T-cell (primary cell): ENCODE measurements around the gene PCIF1. TPM values are rescaled to one million over a fixed set of nuclear protein-coding genes. Genes with fewer than 3 reads are reported as not detected.
A peak's percentile ranks its signal among the peaks of the same experiment; 100 is the strongest.

Experiments
- ATAC-seq, 4 experiments: fragments of 200-7000 bp in 3 of 4; fragments of 150-1000 bp in 1 of 4; cut with Tn5 transposase; replicated peaks in 1 of 4; 1 replicate in 3 of 4; 2 replicates in 1 of 4; pipeline ENCODE4 v1.10.0; 2021; ENCODE audit warnings: moderate library complexity in 3 of 4, mild to moderate bottlenecking in 2 of 4, moderate number of reproducible peaks in 1 of 4
- CTCF ChIA-PET, 2 donors: fragments of 300-600 bp; sonication (Branson Sonifier 250); formaldehyde crosslinking; loops; one replicate each; lab custom pipeline; 2022; ENCODE audit warnings: antibody characterized with exemption in 2 of 2; lab: Charles Lee
- POLR2A ChIA-PET, 2 donors: fragments of 300-600 bp; sonication (Branson Sonifier 250); formaldehyde crosslinking; loops; one replicate each; lab custom pipeline; 2022; ENCODE audit warnings: antibody characterized with exemption in 2 of 2; lab: Charles Lee
- DNase-seq, 35 experiments: peaks; one replicate each; pipeline versions ENCODE4 v3.0.0 to v3.0.0-alpha.2; 2013 to 2023
- H3K27ac ChIP-seq: one replicate; pipeline ENCODE4 v1.5.1; 2013; ENCODE audit warnings: low read length
- H3K27me3 ChIP-seq, 2 experiments: replicated peaks in 1 of 2; 1 replicate in 1 of 2; 2 replicates in 1 of 2; pipeline versions ENCODE4 v1.6.1 to v1.7.0; 2013; ENCODE audit warnings: low read length in 1 of 2, mixed read lengths in 1 of 2; ENCODE audit not compliant: control insufficient read depth in 2 of 2, insufficient read depth in 2 of 2; ENCODE audit errors: extremely low read depth in 1 of 2
- H3K36me3 ChIP-seq, 2 donors: 1 replicate in 1 of 2; 2 replicates in 1 of 2; pipeline versions ENCODE4 v1.6.1 to v1.7.0; 2013; ENCODE audit warnings: low read length in 1 of 2; ENCODE audit not compliant: control insufficient read depth in 2 of 2, insufficient read depth in 1 of 2; ENCODE audit errors: extremely low read depth in 1 of 2
- H3K4me1 ChIP-seq, 2 experiments: 1 replicate in 1 of 2; 2 replicates in 1 of 2; pipeline versions ENCODE4 v1.6.1 to v1.7.0; 2013; ENCODE audit warnings: low read length in 2 of 2, mixed read lengths in 1 of 2; ENCODE audit not compliant: insufficient read depth in 2 of 2, control insufficient read depth in 1 of 2; ENCODE audit errors: extremely low read depth in 1 of 2
- H3K4me3 ChIP-seq, 2 donors: 1 replicate in 1 of 2; 2 replicates in 1 of 2; pipeline versions ENCODE4 v1.5.1 to v1.7.0; 2013; ENCODE audit warnings: mild to moderate bottlenecking in 2 of 2, low read length in 1 of 2, moderate library complexity in 1 of 2; ENCODE audit not compliant: control insufficient read depth in 1 of 2; ENCODE audit errors: extremely low read depth in 1 of 2
- H3K9me3 ChIP-seq: 2 replicates; pipeline ENCODE4 v1.7.0; 2013
- H3K27ac Mint-ChIP-seq, 2 donors: one replicate each; pipeline ENCODE4 v1.8.0; 2020 to 2021; ENCODE audit warnings: mild to moderate bottlenecking in 2 of 2, mixed read lengths in 2 of 2
- H3K27me3 Mint-ChIP-seq, 2 donors: one replicate each; pipeline ENCODE4 v1.8.0; 2021 to 2022; ENCODE audit warnings: mixed read lengths in 2 of 2
- H3K36me3 Mint-ChIP-seq: one replicate; pipeline ENCODE4 v1.8.0; 2021; ENCODE audit warnings: mixed read lengths
- H3K4me1 Mint-ChIP-seq, 3 donors: one replicate each; pipeline ENCODE4 v1.8.0; 2020 to 2022; ENCODE audit warnings: mixed read lengths in 3 of 3, mild to moderate bottlenecking in 1 of 3
- H3K4me3 Mint-ChIP-seq, 3 donors: one replicate each; pipeline ENCODE4 v1.8.0; 2020 to 2022; ENCODE audit warnings: mild to moderate bottlenecking in 3 of 3, mixed read lengths in 3 of 3, moderate library complexity in 3 of 3
- H3K9me3 Mint-ChIP-seq, 3 donors: one replicate each; pipeline ENCODE4 v1.8.0; 2020 to 2022; ENCODE audit warnings: mixed read lengths in 3 of 3
- WGBS: methylation state at CpG from one replicate; pipeline ENCODE4 v1.1.5; 2013; ENCODE audit warnings: missing lambda C conversion rate; ENCODE audit not compliant: insufficient coverage; 5-methylcytosine and 5-hydroxymethylcytosine counted together
- total RNA-seq, 35 experiments: library from RNA in 6 of 35; stranded (reverse) in 6 of 35; fragments of 120-200 nt in 1 of 35; gene quantifications; one replicate each; pipeline versions ENCODE4 v1.2.1 to v1.2.4 and lab custom pipeline; 2013 to 2026

Gene PCIF1
- total RNA-seq, 5 donors from 2014 or later (not counting 1 experiment from before 2014, with no cell fraction given): 74.4 to 78.7 (median 74.6) TPM

DNA sequence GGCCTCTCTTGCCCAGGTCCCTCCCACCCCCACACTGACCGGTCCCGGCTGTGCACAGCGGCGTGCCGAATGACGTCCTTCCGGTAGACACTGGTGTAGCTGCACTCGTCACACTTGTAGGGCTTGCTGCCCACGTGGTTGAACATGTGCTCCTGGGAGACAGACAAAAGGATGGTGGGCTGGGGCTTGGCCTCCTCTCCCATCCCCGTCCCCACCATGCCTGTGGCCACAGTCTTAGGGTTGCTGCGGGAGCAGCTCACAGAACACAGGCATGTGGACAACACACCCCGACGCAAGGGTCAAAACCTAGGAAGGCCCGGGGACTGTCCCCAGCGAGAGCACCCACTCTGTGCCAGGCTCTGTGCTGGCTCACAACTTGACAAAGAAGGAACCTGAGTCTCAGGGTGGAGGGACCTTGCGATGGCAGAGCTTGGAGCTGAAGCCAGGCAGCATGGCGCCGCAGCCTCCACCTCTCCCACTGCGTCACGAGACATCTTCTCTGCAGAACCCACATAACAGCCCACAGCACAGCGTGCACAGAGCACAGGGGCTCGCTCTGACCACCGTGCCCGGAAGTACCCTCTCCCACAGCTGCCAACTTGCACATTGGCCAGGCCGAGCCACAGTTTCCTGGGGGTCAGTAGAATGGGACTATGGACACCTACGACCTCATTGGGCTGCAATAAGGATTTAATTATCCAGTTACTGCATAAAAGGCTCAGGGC lies 27.7 kb downstream of the PCIF1 start:
- CTCF ChIA-PET: interaction anchor here (0.6 to 2.1 kb wide), 8 partner anchors 8 to 164 kb away, joined by 3 to 8 read pairs (median 4); no protein-coding TSS in a partner anchor
- H3K9me3 Mint-ChIP-seq: no peaks in the 10 kb centered on the region
- Histone ChIP-seq H3K4me1 (no peaks in the 10 kb centered on the region), H3K36me3 (peaks cover 48 to 92% of the 10 kb centered on the region in 2 donors), H3K9me3 (no peaks in the 10 kb centered on the region), H3K27ac (no peak overlapping the region), H3K27me3 (no peaks in the 10 kb centered on the region), H3K4me3 (no peak overlapping the region)
- no peak overlapping the region for H3K4me3 Mint-ChIP-seq
- no peak for DNase-seq
- ATAC-seq: no peak
- 95% methylated on average over 18 of the region's 26 CpGs for WGBS
- H3K36me3 Mint-ChIP-seq: peaks cover 51% of the 10 kb centered on the region
- H3K4me1 Mint-ChIP-seq: peaks cover 0 to 5% (median 2%) of the 10 kb centered on the region in 3 donors
- H3K27ac Mint-ChIP-seq: no peak overlapping the region
- POLR2A ChIA-PET: interaction anchor here in 1 of 2 donors (0.5 to 1.3 kb wide), 4 partner anchors 8 to 1294 kb away, joined by 3 to 5 read pairs (median 4); no protein-coding TSS in a partner anchor
- no peaks in the 10 kb centered on the region for H3K27me3 Mint-ChIP-seq

DNA sequence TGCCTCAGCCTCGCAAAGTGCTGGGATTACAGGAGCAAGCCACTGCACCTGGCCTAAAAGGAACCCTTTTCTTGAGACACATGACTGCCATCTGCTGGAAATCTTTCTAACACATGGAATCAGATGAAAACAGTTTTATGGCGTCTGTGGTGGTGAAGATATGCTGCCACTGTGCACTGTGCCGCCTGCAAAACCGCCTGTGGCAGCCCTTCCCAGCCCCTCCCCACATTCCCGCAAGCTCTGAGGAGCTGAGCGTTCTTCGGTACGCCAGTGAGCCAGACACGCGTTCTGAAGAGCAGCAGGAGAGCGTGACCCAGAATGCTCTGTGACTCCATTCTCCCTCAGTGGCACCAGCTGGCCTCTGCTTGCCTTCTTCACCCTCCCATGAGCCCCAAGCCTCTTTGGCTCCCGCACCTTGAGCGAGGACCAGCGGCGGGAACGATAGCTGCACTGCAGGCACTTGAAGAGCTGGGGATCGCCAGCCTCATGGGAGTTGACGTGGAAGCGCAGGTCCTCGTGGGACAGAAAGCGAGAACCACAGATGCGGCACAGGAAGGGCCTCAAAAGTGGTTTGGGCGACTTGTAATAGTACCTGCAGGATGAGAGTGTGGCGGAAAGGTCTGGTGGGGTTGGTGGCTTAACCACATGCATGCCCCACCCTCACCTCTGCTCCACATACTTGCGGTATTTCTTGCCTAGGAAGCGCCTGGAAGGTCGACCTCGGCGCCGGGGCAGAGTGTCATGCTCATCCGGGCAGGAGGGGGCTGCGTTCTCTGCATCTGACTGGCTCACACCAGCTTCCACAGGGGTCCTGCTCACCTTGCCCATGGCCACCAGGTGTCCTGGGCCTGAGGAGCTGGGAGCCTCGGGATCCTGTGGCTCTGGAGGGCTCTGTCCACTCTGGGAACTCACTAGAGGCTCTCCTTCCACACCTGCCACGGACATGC lies 28.8 kb downstream of the PCIF1 start:
- ATAC-seq: peak in 3 of 4 experiments; percentile 31 to 48 (median 36)

DNA sequence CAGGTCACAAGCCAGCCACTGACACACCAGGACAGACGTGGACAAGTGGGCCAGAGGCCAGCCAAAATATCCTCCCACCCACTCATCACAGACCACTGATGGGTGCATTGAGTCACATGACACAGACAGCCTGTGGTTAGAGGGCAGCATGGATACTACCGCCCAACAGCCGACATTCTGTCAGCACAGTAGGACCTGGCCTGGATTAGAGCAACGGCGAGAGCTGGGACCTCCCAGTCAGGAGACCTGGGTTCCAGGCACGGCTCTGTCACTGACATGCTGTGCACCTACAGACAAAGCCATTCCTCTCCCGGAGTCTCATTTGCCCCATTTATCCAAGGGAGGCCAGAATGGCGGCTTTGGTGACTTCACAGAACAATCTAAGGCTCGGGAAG lies 29.5 kb downstream of the PCIF1 start:
- Mint-ChIP-seq H3K4me3 (no peak overlapping the region), H3K9me3 (no peaks in the 10 kb centered on the region), H3K27ac (no peak overlapping the region), H3K36me3 (peaks cover 42% of the 10 kb centered on the region), H3K4me1 (peaks cover 0 to 8% (median 5%) of the 10 kb centered on the region in 3 donors), H3K27me3 (no peaks in the 10 kb centered on the region)
- Histone ChIP-seq H3K36me3 (peaks cover 51 to 94% of the 10 kb centered on the region in 2 donors), H3K27ac (no peak overlapping the region), H3K27me3 (no peaks in the 10 kb centered on the region), H3K4me1 (peaks cover 0 to 10% of the 10 kb centered on the region in 2 experiments), H3K4me3 (no peak overlapping the region), H3K9me3 (no peaks in the 10 kb centered on the region)
- POLR2A ChIA-PET: no interaction called here
- WGBS: 87% methylated on average over 4 of the region's 9 CpGs
- DNase-seq (no peak), ATAC-seq (no peak)
- CTCF ChIA-PET: interaction anchor here in 1 of 2 donors (2.1 kb wide), 1 partner anchor 165 kb away, joined by 5 read pairs; no protein-coding TSS in a partner anchor

More for the DNA sequence above, 28.8 kb downstream of the PCIF1 start:
- no peak overlapping the region for H3K27ac ChIP-seq
- H3K27ac Mint-ChIP-seq: peak overlapping the region in 1 of 2 donors; percentile 67
- 86% methylated on average over 27 of the region's 34 CpGs for WGBS
- no peak overlapping the region for H3K4me3 ChIP-seq
- DNase-seq: peak in 2 of 35 experiments; percentile 23 to 66
- no peaks in the 10 kb centered on the region for H3K27me3 ChIP-seq
- H3K4me1 Mint-ChIP-seq: peaks cover 0 to 5% (median 2%) of the 10 kb centered on the region in 3 donors
- H3K4me1 ChIP-seq: peaks cover 0 to 4% of the 10 kb centered on the region in 2 experiments
- CTCF ChIA-PET: interaction anchor here (1.0 to 2.1 kb wide), 4 partner anchors 30 to 165 kb away, joined by 3 to 8 read pairs (median 5); no protein-coding TSS in a partner anchor
- H3K27me3 Mint-ChIP-seq: no peaks in the 10 kb centered on the region
- no peak overlapping the region for H3K4me3 Mint-ChIP-seq
- peaks cover 49% of the 10 kb centered on the region for H3K36me3 Mint-ChIP-seq
- no peaks in the 10 kb centered on the region for H3K9me3 Mint-ChIP-seq
- H3K9me3 ChIP-seq: no peaks in the 10 kb centered on the region
- POLR2A ChIA-PET: interaction anchor here in 1 of 2 donors (0.5 kb wide), 2 partner anchors 21 to 139 kb away, joined by 3 to 4 read pairs; no protein-coding TSS in a partner anchor
- H3K36me3 ChIP-seq: peaks cover 53 to 94% of the 10 kb centered on the region in 2 donors

DNA sequence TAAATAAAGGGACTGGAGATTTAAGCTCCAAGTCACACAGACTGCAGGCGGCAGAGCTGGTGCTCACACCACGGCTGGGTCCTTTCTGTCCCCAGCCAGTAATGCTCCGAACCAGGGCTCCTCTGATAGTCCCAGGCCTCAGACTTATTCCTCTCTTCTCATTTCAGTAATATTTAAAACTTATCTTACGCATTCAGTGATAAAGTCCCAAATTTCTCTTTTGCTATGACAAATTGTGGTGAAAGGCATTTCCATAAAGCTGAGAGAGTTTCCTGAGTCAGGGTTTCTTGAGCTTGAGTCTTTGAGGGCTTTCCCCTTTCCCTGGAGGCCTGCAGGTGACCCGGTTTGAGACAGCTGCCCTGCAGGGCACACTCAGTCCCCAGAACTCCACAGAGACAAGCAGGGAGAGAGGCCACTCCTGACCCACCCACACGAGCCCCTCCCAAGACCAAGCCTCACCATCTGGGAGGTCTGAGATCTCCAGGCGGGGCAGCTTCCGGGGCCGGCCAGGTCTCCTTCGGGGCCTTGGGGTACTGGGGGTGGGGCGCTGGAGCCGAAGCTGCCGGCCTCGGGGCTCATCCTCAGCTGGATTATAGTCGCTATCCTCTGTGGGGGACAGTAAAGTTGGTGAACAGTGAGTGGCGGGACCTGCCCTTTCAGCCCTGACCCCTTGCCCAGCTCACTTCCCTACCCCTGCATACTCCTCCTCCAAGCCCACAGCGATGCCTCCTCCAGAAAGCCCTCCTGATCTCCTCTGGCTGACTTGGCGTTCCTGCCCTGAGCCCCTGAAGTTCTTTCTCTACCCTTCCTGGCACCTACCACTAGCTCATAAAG lies 30.9 kb downstream of the PCIF1 start:
- Histone ChIP-seq H3K4me1 (peaks cover 6 to 24% of the 10 kb centered on the region in 2 experiments), H3K4me3 (no peak overlapping the region), H3K36me3 (peaks cover 42 to 88% of the 10 kb centered on the region in 2 donors), H3K27ac (no peak overlapping the region), H3K9me3 (no peaks in the 10 kb centered on the region), H3K27me3 (no peaks in the 10 kb centered on the region)
- Mint-ChIP-seq H3K27ac (no peak overlapping the region), H3K4me1 (peaks cover 13 to 22% (median 19%) of the 10 kb centered on the region in 3 donors), H3K4me3 (no peak overlapping the region), H3K36me3 (peaks cover 29% of the 10 kb centered on the region), H3K9me3 (no peaks in the 10 kb centered on the region), H3K27me3 (no peaks in the 10 kb centered on the region)
- CTCF ChIA-PET: interaction anchor here (0.6 to 1.4 kb wide), 5 partner anchors 23 to 166 kb away, joined by 3 to 9 read pairs (median 3); no protein-coding TSS in a partner anchor
- POLR2A ChIA-PET: no interaction called here
- 96% methylated on average over 6 of the region's 18 CpGs for WGBS
- ATAC-seq (no peak), DNase-seq (peak in 1 of 35 experiments; percentile 10)

DNA sequence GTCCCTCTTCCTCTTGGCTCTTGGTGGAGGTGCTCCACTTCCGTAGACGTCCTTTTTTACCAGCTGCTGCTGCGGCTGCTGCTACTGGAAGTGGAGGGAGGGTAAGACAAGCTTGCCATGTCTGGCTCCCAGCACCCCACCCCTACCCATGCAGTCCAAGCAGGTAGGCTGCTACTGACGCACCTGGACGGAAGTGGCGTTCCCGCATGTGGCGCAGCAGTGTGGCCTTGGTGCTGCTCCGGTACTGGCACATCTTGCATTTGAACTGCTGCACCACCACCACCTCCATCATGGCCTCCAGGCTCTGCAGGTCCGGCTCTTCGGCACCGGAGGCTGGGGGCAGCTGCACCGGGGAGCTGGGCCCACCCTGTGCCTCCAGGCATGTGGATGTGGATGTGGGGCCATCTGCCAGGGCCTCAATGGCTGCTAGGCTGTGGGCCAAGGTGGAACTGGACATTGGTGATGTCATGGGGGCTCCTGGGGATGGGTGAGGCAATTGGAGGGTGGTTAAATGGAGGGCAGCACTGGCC lies 33.1 kb downstream of the PCIF1 start:
- DNase-seq: peak in 1 of 35 experiments; percentile 18
- Mint-ChIP-seq H3K9me3 (no peaks in the 10 kb centered on the region), H3K27me3 (peaks cover 0 to 3% of the 10 kb centered on the region in 2 donors), H3K27ac (no peak overlapping the region), H3K4me1 (peaks cover 23 to 33% (median 28%) of the 10 kb centered on the region in 3 donors), H3K36me3 (peaks cover 18% of the 10 kb centered on the region), H3K4me3 (no peak overlapping the region)
- CTCF ChIA-PET: interaction anchor here in 1 of 2 donors (1.1 kb wide), 1 partner anchor 168 kb away, joined by 3 read pairs; no protein-coding TSS in a partner anchor
- Histone ChIP-seq H3K9me3 (no peaks in the 10 kb centered on the region), H3K27me3 (no peaks in the 10 kb centered on the region), H3K36me3 (peaks cover 28 to 66% of the 10 kb centered on the region in 2 donors), H3K27ac (no peak overlapping the region), H3K4me3 (no peak overlapping the region), H3K4me1 (peaks cover 13 to 34% of the 10 kb centered on the region in 2 experiments)
- POLR2A ChIA-PET: no interaction called here
- ATAC-seq: no peak
- WGBS: 93% methylated on average over 7 of the region's 13 CpGs
